Natural killer cell (primary cell): Measurements from ENCODE around the gene TMEM19. TPM values are rescaled to one million over a fixed set of nuclear protein-coding genes. Genes with fewer than 3 reads are reported as not detected.

ENCODE experiments used
- ATAC-seq, 3 donors: fragments of 150-1000 bp in 2 of 3; fragments of 200-7000 bp in 1 of 3; cut with Tn5 transposase; 1 replicate in 1 of 3; 2 replicates in 2 of 3; pipeline ENCODE4 v1.10.0; 2021; ENCODE audit warnings: mild to moderate bottlenecking in 2 of 3, moderate library complexity in 2 of 3
- DNase-seq, 2 donors: peaks; one replicate each; pipeline versions ENCODE4 v3.0.0 to v3.0.0-alpha.2; 2013 to 2021; ENCODE audit warnings: mixed read lengths in 1 of 2
- H3K27ac ChIP-seq: one replicate; pipeline ENCODE4 v1.5.1; 2013; ENCODE audit warnings: mild to moderate bottlenecking, low read length
- H3K27me3 ChIP-seq: one replicate; pipeline ENCODE4 v1.6.1; 2013; ENCODE audit warnings: low read length; ENCODE audit not compliant: control insufficient read depth, insufficient read depth
- H3K36me3 ChIP-seq: one replicate; pipeline ENCODE4 v1.6.1; 2013; ENCODE audit warnings: low read length; ENCODE audit not compliant: control insufficient read depth, insufficient read depth
- H3K4me1 ChIP-seq: one replicate; pipeline ENCODE4 v1.6.1; 2013; ENCODE audit warnings: low read length; ENCODE audit not compliant: control insufficient read depth, insufficient read depth
- H3K4me3 ChIP-seq: one replicate; pipeline ENCODE4 v1.5.1; 2013; ENCODE audit warnings: low read length
- H3K9me3 ChIP-seq: one replicate; pipeline ENCODE4 v1.6.1; 2013; ENCODE audit warnings: low read length; ENCODE audit not compliant: control insufficient read depth, insufficient read depth
- H3K27ac Mint-ChIP-seq, 2 donors: one replicate each; pipeline ENCODE4 v1.8.0; 2022; ENCODE audit warnings: mild to moderate bottlenecking in 2 of 2, mixed read lengths in 2 of 2, moderate library complexity in 1 of 2
- H3K27me3 Mint-ChIP-seq, 2 donors: one replicate each; pipeline ENCODE4 v1.8.0; 2022; ENCODE audit warnings: low read depth in 2 of 2, mixed read lengths in 2 of 2
- H3K36me3 Mint-ChIP-seq: one replicate; pipeline ENCODE4 v1.8.0; 2022; ENCODE audit warnings: mixed read lengths
- H3K4me1 Mint-ChIP-seq, 2 donors: one replicate each; pipeline ENCODE4 v1.8.0; 2022; ENCODE audit warnings: mixed read lengths in 2 of 2
- H3K4me3 Mint-ChIP-seq: one replicate; pipeline ENCODE4 v1.8.0; 2022; ENCODE audit warnings: mild to moderate bottlenecking, moderate library complexity, mixed read lengths
- H3K9me3 Mint-ChIP-seq, 2 donors: one replicate each; pipeline ENCODE4 v1.8.0; 2022; ENCODE audit warnings: mixed read lengths in 2 of 2
- CTCF ChIP-seq: fragments of 200-600 bp; IDR thresholded peaks from one replicate; pipeline ENCODE4 v1.8.0; 2022; ENCODE audit warnings: antibody characterized with exemption
- WGBS: methylation state at CpG from one replicate; pipeline ENCODE4 v1.1.7; 2013; ENCODE audit warnings: missing lambda C conversion rate; ENCODE audit not compliant: insufficient coverage; 5-methylcytosine and 5-hydroxymethylcytosine counted together
- intact Hi-C: fragments of 100-400 bp; cut with micrococcal nuclease; formaldehyde crosslinking; loops from one replicate; pipeline ENCODE4 v1.14.2; 2022
- total RNA-seq, 4 donors: library from RNA; stranded (reverse); fragments of 120-200 nt in 1 of 4; gene quantifications; one replicate each; pipeline versions ENCODE4 v1.2.3 to v1.2.4, GENCODE V29; 2013 to 2022

Gene TMEM19
- total RNA-seq, 3 donors from 2014 or later (not counting 1 experiment from before 2014, with no cell fraction given) = 13.8 to 24.6 (median 18.9) TPM

DNA sequence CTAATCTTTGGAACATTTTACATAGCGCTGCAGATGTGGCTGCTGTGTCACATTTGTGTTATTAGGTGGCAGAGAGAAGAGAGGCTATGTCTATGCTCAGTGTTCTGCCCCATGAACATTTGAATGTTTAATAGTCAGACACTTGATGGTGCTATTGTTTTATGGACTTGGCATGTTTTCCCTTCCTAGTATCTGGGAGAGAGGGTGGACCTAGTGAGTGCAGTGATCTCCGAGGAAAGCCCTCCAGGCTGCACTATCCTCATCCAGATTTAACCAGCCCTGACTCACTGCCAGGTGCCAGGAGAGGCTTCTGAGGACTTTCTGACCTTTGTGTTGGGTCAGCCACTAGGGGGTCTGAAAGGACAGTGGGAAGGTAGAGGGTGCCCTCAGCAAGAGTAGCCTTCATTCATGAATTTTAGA lies 46.5 kb upstream of the TMEM19 start:
- H3K4me1 ChIP-seq = no peaks in the 10 kb centered on the region
- Mint-ChIP-seq H3K27ac (peak overlapping the region; percentile 41 to 68), H3K4me3 (no peak overlapping the region), H3K36me3 (peaks cover 22% of the 10 kb centered on the region), H3K4me1 (peaks cover 15 to 18% of the 10 kb centered on the region in 2 donors), H3K27me3 (no peaks in the 10 kb centered on the region), H3K9me3 (no peaks in the 10 kb centered on the region)
- no peak overlapping the region for H3K27ac ChIP-seq
- intact Hi-C loops = no loop called here
- H3K4me3 ChIP-seq = no peak overlapping the region
- peak in 1 of 2 donors; percentile 14 for DNase-seq
- no peaks in the 10 kb centered on the region for H3K27me3 ChIP-seq
- WGBS = 85% methylated on average over 2 of the region's 2 CpGs
- TF ChIP-seq CTCF = no peak
- ATAC-seq = peak; percentile 24 to 43 (median 30)
- H3K9me3 ChIP-seq = no peaks in the 10 kb centered on the region
- H3K36me3 ChIP-seq = peaks cover 86% of the 10 kb centered on the region

GRCh38 chr12:71640316-71640715 lies 45.6 kb upstream of the TMEM19 start:
- no peaks in the 10 kb centered on the region for H3K4me1 ChIP-seq
- Mint-ChIP-seq H3K27me3 (no peaks in the 10 kb centered on the region), H3K36me3 (peaks cover 23% of the 10 kb centered on the region), H3K9me3 (no peaks in the 10 kb centered on the region), H3K4me3 (no peak overlapping the region), H3K4me1 (peaks cover 18 to 19% of the 10 kb centered on the region in 2 donors), H3K27ac (peak overlapping the region in 1 of 2 donors; percentile 68)
- TF ChIP-seq CTCF = no peak
- 98% methylated on average over 2 of the region's 2 CpGs for WGBS
- no peaks in the 10 kb centered on the region for H3K9me3 ChIP-seq
- no peaks in the 10 kb centered on the region for H3K27me3 ChIP-seq
- no peak overlapping the region for H3K27ac ChIP-seq
- H3K4me3 ChIP-seq = no peak overlapping the region
- ATAC-seq = peak in 1 of 3 donors; percentile 13
- DNase-seq = no peak
- H3K36me3 ChIP-seq = peaks cover 86% of the 10 kb centered on the region
- intact Hi-C loops = no loop called here

GRCh38 chr12:71641390-71641789 lies 44.5 kb upstream of the TMEM19 start:
- H3K36me3 Mint-ChIP-seq = peaks cover 25% of the 10 kb centered on the region
- no peaks in the 10 kb centered on the region for H3K27me3 Mint-ChIP-seq
- Histone ChIP-seq H3K9me3 (no peaks in the 10 kb centered on the region), H3K4me3 (no peak overlapping the region), H3K27ac (no peak overlapping the region), H3K4me1 (no peaks in the 10 kb centered on the region), H3K36me3 (peaks cover 86% of the 10 kb centered on the region), H3K27me3 (no peaks in the 10 kb centered on the region)
- DNase-seq (no peak), ATAC-seq (no peak)
- H3K9me3 Mint-ChIP-seq = no peaks in the 10 kb centered on the region
- H3K4me1 Mint-ChIP-seq = peaks cover 16 to 19% of the 10 kb centered on the region in 2 donors
- intact Hi-C loops = no loop called here
- WGBS = no CpG with 5 or more reads among the region's 2 CpGs
- peak overlapping the region; percentile 6 to 47 for H3K27ac Mint-ChIP-seq
- TF ChIP-seq CTCF = no peak
- no peak overlapping the region for H3K4me3 Mint-ChIP-seq

DNA sequence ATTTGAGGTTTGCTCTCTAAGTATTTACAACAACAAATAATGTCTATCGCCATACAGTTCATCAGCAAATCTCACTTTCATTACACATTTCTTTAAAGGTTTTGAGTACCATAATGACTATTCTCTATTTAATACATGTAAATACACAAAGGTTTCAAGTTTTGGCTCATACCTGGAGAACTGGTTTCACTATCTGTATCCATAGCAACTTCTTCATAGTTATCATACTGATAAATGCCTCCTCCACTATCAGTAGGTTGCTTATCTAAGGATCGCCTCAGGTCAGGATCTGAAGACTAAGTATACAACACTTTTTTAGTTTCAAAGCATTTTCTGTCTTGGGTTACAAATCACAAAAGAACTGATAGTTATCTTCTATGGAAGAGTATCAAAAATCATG lies 43.6 kb upstream of the TMEM19 start:
- Histone ChIP-seq H3K27me3 (no peaks in the 10 kb centered on the region), H3K36me3 (peaks cover 87% of the 10 kb centered on the region), H3K27ac (no peak overlapping the region), H3K4me3 (no peak overlapping the region), H3K9me3 (no peaks in the 10 kb centered on the region), H3K4me1 (no peaks in the 10 kb centered on the region)
- H3K27me3 Mint-ChIP-seq = no peaks in the 10 kb centered on the region
- no peak for DNase-seq
- peak overlapping the region in 1 of 2 donors; percentile 15 for H3K27ac Mint-ChIP-seq
- H3K4me3 Mint-ChIP-seq = no peak overlapping the region
- WGBS = 100% methylated on average over 1 of the region's 2 CpGs
- H3K9me3 Mint-ChIP-seq = no peaks in the 10 kb centered on the region
- peaks cover 25% of the 10 kb centered on the region for H3K36me3 Mint-ChIP-seq
- peaks cover 11 to 20% of the 10 kb centered on the region in 2 donors for H3K4me1 Mint-ChIP-seq
- ATAC-seq = no peak
- intact Hi-C loops = no loop called here
- TF ChIP-seq CTCF = no peak
